ENCODE data around the gene MPPED1. TPM values are rescaled to one million over a fixed set of nuclear protein-coding genes. Genes with fewer than 3 reads are reported as not detected.

MPPED1 gene
- total RNA-seq, 1 experiment from 2014 or later = 0.28 TPM

- Histone ChIP-seq H3K56ac (ENCODE audit: insufficient read length, low read depth, low read length) (no peak overlapping the region), H2BK20ac (ENCODE audit: low read depth, low read length, poor library complexity, severe bottlenecking) (no peak overlapping the region), H2BK5ac (ENCODE audit: insufficient read length, low read length) (no peak overlapping the region), H4K8ac (replicated peaks; ENCODE audit: insufficient read length, low read depth, low read length) (no peak overlapping the region), H3K9ac (ENCODE audit: extremely low read depth, insufficient read length, low read length) (no peak overlapping the region), H3K18ac (ENCODE audit: insufficient read length, low read depth, low read length) (no peak overlapping the region), H2BK120ac (ENCODE audit: low read depth, low read length, poor library complexity, severe bottlenecking) (no peak overlapping the region), H3K27ac (ENCODE audit: insufficient read length, low read depth, low read length) (no peak overlapping the region), H3K9me3 (ENCODE audit: control insufficient read depth, low read depth, low read length) (no peaks in the 10 kb centered on the region), H3K23me2 (ENCODE audit: insufficient read length, low read depth, low read length, poor library complexity, severe bottlenecking) (no peaks in the 10 kb centered on the region), H3K4ac (ENCODE audit: low read depth, low read length) (no peak overlapping the region), H2BK12ac (ENCODE audit: insufficient read length, low read depth, low read length) (no peak overlapping the region), H2AFZ (ENCODE audit: low read length) (no peak overlapping the region), H3K4me1 (ENCODE audit: insufficient read depth, low read length) (no peaks in the 10 kb centered on the region), H3K79me2 (ENCODE audit: insufficient read depth, low read length) (no peaks in the 10 kb centered on the region), H3K27me3 (ENCODE audit: insufficient read depth, low read length) (no peaks in the 10 kb centered on the region), H3T11ph (ENCODE audit: low read length) (no peak overlapping the region), H4K5ac (ENCODE audit: insufficient read length, low read depth, low read length) (no peak overlapping the region), H4K20me1 (ENCODE audit: control insufficient read depth, insufficient read depth, insufficient read length) (no peaks in the 10 kb centered on the region), H3K14ac (ENCODE audit: insufficient read depth, low read length) (no peak overlapping the region), H3K23ac (ENCODE audit: insufficient read length, low read depth, low read length) (no peak overlapping the region), H2AK5ac (ENCODE audit: insufficient read length, low read length) (no peak overlapping the region), H3K4me2 (ENCODE audit: insufficient read depth, insufficient read length, low read length) (no peak overlapping the region), H3K79me1 (ENCODE audit: insufficient read depth, low read depth, low read length, poor library complexity, severe bottlenecking) (no peaks in the 10 kb centered on the region), H2BK15ac (ENCODE audit: low read depth, low read length) (no peak overlapping the region), H4K91ac (ENCODE audit: insufficient read length, low read depth, low read length) (no peak overlapping the region)
- Mint-ChIP-seq H3K36me3 (ENCODE audit: insufficient read depth in 1 of 3, low read depth in 3 of 3) (peaks cover 0 to 15% (median 4%) of the 10 kb centered on the region in 3 experiments; a peak in 4 of 7 replicates), H3K4me1 (no peaks in the 10 kb centered on the region), H3K9me3 (peaks cover 18 to 31% of the 10 kb centered on the region in 2 experiments), H3K27me3 (ENCODE audit: low read depth) (peaks cover 5% of the 10 kb centered on the region; the same call in 1 of the 2 replicates), H3K27ac (no peak overlapping the region), H3K4me3 (no peak overlapping the region)
- no CpG with 5 or more reads among the region's 5 CpGs for WGBS (ENCODE audit: extremely low coverage, insufficient read length, low lambda C conversion rate)
- no peak for DNase-seq
- no peak for TF ChIP-seq CTCF (conservative IDR thresholded peaks at IDR 0.05)
These were observed 81.5 kb downstream of the MPPED1 start for GRCh38 chr22:43493297-43493696.

All from H9 (cell line).